Mucosa of stomach (tissue), 1 donor: ENCODE results near the gene FER.
"Not testable (repeated sequence)": the region's sequence is repeated elsewhere in the genome, so short reads cannot be mapped to it uniquely, and the experiment has no call there.

Experiments
- H3K27me3 ChIP-seq: one replicate; pipeline ENCODE4 v1.7.0; 2013; ENCODE audit warnings: mild to moderate bottlenecking, low read length; ENCODE audit not compliant: control insufficient read depth, insufficient read depth
- H3K36me3 ChIP-seq: one replicate; pipeline ENCODE4 v1.7.0; 2013; ENCODE audit warnings: low read length; ENCODE audit not compliant: control insufficient read depth, insufficient read depth
- H3K4me1 ChIP-seq: one replicate; pipeline ENCODE4 v1.7.0; 2013; ENCODE audit warnings: mild to moderate bottlenecking, low read length; ENCODE audit not compliant: control insufficient read depth, insufficient read depth
- H3K4me3 ChIP-seq: one replicate; pipeline ENCODE4 v1.7.0; 2013; ENCODE audit warnings: low read length
- H3K9ac ChIP-seq: one replicate; pipeline ENCODE4 v1.7.0; 2013; ENCODE audit warnings: mild to moderate bottlenecking, low read length, moderate library complexity
- H3K9me3 ChIP-seq: one replicate; pipeline ENCODE4 v1.7.0; 2013; ENCODE audit warnings: mild to moderate bottlenecking, low read length, moderate library complexity; ENCODE audit not compliant: control insufficient read depth
- donor health status: Pancreatic carcinoma.

The FER gene

GRCh38 chr5:108997720-108998119 is 250.0 kb downstream of the FER start:
- Histone ChIP-seq H3K27me3 (no peaks in the 10 kb centered on the region), H3K36me3 (no peaks in the 10 kb centered on the region), H3K4me3 (no peak overlapping the region), H3K9ac (no peak overlapping the region), H3K4me1 (no peaks in the 10 kb centered on the region), H3K9me3 (no peaks in the 10 kb centered on the region)

GRCh38 chr5:108998216-108998615 is 250.5 kb downstream of the FER start:
- Histone ChIP-seq H3K4me1 (no peaks in the 10 kb centered on the region), H3K27me3 (no peaks in the 10 kb centered on the region), H3K9ac (no peak overlapping the region), H3K9me3 (no peaks in the 10 kb centered on the region), H3K36me3 (no peaks in the 10 kb centered on the region), H3K4me3 (no peak overlapping the region)

- no peaks in the 10 kb centered on the region for H3K4me1 ChIP-seq
- no peak overlapping the region for H3K4me3 ChIP-seq
These were observed 256.2 kb downstream of the FER start for GRCh38 chr5:109003928-109004327.

GRCh38 chr5:109005297-109006009 is 257.8 kb downstream of the FER start:
- no peak overlapping the region for H3K4me3 ChIP-seq
- H3K9me3 ChIP-seq, result no peaks in the 10 kb centered on the region
- H3K27me3 ChIP-seq, result no peaks in the 10 kb centered on the region
- no peak overlapping the region for H3K9ac ChIP-seq
- no peaks in the 10 kb centered on the region for H3K36me3 ChIP-seq
- H3K4me1 ChIP-seq, result no peaks in the 10 kb centered on the region

More at GRCh38 chr5:109003928-109004327, 256.2 kb downstream of the FER start:
- Histone ChIP-seq H3K9me3 (no peaks in the 10 kb centered on the region), H3K9ac (no peak overlapping the region), H3K27me3 (no peaks in the 10 kb centered on the region), H3K36me3 (no peaks in the 10 kb centered on the region)

GRCh38 chr5:109006129-109006528 is 258.4 kb downstream of the FER start:
- Histone ChIP-seq H3K9ac (no peak overlapping the region), H3K9me3 (no peaks in the 10 kb centered on the region), H3K27me3 (no peaks in the 10 kb centered on the region), H3K4me3 (no peak overlapping the region), H3K4me1 (no peaks in the 10 kb centered on the region), H3K36me3 (no peaks in the 10 kb centered on the region)

- Histone ChIP-seq H3K4me1 (peaks cover 3% of the 10 kb centered on the region), H3K36me3 (no peaks in the 10 kb centered on the region), H3K9ac (no peak overlapping the region), H3K4me3 (no peak overlapping the region), H3K9me3 (no peaks in the 10 kb centered on the region), H3K27me3 (no peaks in the 10 kb centered on the region)
These were observed 268.6 kb downstream of the FER start for GRCh38 chr5:109016300-109016699.

GRCh38 chr5:109022056-109022455 is 274.4 kb downstream of the FER start:
- H3K4me1 ChIP-seq, result no peaks in the 10 kb centered on the region
- H3K27me3 ChIP-seq, result no peaks in the 10 kb centered on the region
- H3K9ac ChIP-seq, result no peak overlapping the region
- no peaks in the 10 kb centered on the region for H3K9me3 ChIP-seq
- H3K4me3 ChIP-seq, result no peak overlapping the region
- no peaks in the 10 kb centered on the region for H3K36me3 ChIP-seq

- H3K27me3 ChIP-seq, H3K9me3 ChIP-seq, H3K4me1 ChIP-seq, H3K36me3 ChIP-seq, H3K4me3 ChIP-seq, H3K9ac ChIP-seq: not testable (repeated sequence)
These were observed 278.0 kb downstream of the FER start for GRCh38 chr5:109025729-109026128.

- Histone ChIP-seq H3K4me1 (no peaks in the 10 kb centered on the region), H3K4me3 (no peak overlapping the region), H3K27me3 (no peaks in the 10 kb centered on the region), H3K9ac (no peak overlapping the region), H3K36me3 (no peaks in the 10 kb centered on the region), H3K9me3 (no peaks in the 10 kb centered on the region)
These were observed 280.4 kb downstream of the FER start for GRCh38 chr5:109027983-109028607.

- H3K4me1 ChIP-seq, result no peaks in the 10 kb centered on the region
- H3K36me3 ChIP-seq, result no peaks in the 10 kb centered on the region
- H3K9me3 ChIP-seq, result no peaks in the 10 kb centered on the region
- no peak overlapping the region for H3K9ac ChIP-seq
- H3K27me3 ChIP-seq, result no peaks in the 10 kb centered on the region
- no peak overlapping the region for H3K4me3 ChIP-seq
These were observed 281.1 kb downstream of the FER start for GRCh38 chr5:109028608-109029299.

- Histone ChIP-seq H3K4me1 (no peaks in the 10 kb centered on the region), H3K9me3 (no peaks in the 10 kb centered on the region), H3K4me3 (no peak overlapping the region), H3K36me3 (no peaks in the 10 kb centered on the region), H3K27me3 (no peaks in the 10 kb centered on the region), H3K9ac (no peak overlapping the region)
These were observed 282.1 kb downstream of the FER start for GRCh38 chr5:109029847-109030246.

GRCh38 chr5:109030360-109031143 is 282.9 kb downstream of the FER start:
- Histone ChIP-seq H3K9ac (no peak overlapping the region), H3K4me1 (no peaks in the 10 kb centered on the region), H3K27me3 (no peaks in the 10 kb centered on the region), H3K36me3 (no peaks in the 10 kb centered on the region), H3K9me3 (no peaks in the 10 kb centered on the region), H3K4me3 (no peak overlapping the region)
